ENCODE measurements around the gene NPHS1.

The NPHS1 gene

GRCh38 chr19:35888398-35888797, 36.1 kb upstream of the NPHS1 start:
- Histone ChIP-seq H3K27me3 (no peaks in the 10 kb centered on the region), H3K4me1 (no peaks in the 10 kb centered on the region), H3K4me3 (ENCODE audit: low read depth, low read length) (no peak overlapping the region), H3K36me3 (peaks cover 21% of the 10 kb centered on the region), H3K9me3 (no peaks in the 10 kb centered on the region)
- DNase-seq = no peak
- TF ChIP-seq, protein P1, sequence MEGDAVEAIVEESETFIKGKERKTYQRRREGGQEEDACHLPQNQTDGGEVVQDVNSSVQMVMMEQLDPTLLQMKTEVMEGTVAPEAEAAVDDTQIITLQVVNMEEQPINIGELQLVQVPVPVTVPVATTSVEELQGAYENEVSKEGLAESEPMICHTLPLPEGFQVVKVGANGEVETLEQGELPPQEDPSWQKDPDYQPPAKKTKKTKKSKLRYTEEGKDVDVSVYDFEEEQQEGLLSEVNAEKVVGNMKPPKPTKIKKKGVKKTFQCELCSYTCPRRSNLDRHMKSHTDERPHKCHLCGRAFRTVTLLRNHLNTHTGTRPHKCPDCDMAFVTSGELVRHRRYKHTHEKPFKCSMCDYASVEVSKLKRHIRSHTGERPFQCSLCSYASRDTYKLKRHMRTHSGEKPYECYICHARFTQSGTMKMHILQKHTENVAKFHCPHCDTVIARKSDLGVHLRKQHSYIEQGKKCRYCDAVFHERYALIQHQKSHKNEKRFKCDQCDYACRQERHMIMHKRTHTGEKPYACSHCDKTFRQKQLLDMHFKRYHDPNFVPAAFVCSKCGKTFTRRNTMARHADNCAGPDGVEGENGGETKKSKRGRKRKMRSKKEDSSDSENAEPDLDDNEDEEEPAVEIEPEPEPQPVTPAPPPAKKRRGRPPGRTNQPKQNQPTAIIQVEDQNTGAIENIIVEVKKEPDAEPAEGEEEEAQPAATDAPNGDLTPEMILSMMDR (IDR thresholded peaks at IDR 0.05; ENCODE audit: low read depth, low read length) = no peak

- TF ChIP-seq, protein P1 (IDR thresholded peaks at IDR 0.05; ENCODE audit: low read depth, low read length) = no peak
- no peak for DNase-seq
- Histone ChIP-seq H3K36me3 (peaks cover 21% of the 10 kb centered on the region), H3K4me1 (no peaks in the 10 kb centered on the region), H3K4me3 (ENCODE audit: low read depth, low read length) (no peak overlapping the region), H3K9me3 (no peaks in the 10 kb centered on the region), H3K27me3 (no peaks in the 10 kb centered on the region)
These were observed 34.9 kb upstream of the NPHS1 start for GRCh38 chr19:35887197-35887596.

GRCh38 chr19:35885904-35886303, 33.6 kb upstream of the NPHS1 start:
- Histone ChIP-seq H3K27me3 (no peaks in the 10 kb centered on the region), H3K4me3 (ENCODE audit: low read depth, low read length) (no peak overlapping the region), H3K4me1 (no peaks in the 10 kb centered on the region), H3K9me3 (no peaks in the 10 kb centered on the region), H3K36me3 (peaks cover 21% of the 10 kb centered on the region)
- DNase-seq = no peak
- TF ChIP-seq, protein P1 (IDR thresholded peaks at IDR 0.05; ENCODE audit: low read depth, low read length) = no peak

DNA sequence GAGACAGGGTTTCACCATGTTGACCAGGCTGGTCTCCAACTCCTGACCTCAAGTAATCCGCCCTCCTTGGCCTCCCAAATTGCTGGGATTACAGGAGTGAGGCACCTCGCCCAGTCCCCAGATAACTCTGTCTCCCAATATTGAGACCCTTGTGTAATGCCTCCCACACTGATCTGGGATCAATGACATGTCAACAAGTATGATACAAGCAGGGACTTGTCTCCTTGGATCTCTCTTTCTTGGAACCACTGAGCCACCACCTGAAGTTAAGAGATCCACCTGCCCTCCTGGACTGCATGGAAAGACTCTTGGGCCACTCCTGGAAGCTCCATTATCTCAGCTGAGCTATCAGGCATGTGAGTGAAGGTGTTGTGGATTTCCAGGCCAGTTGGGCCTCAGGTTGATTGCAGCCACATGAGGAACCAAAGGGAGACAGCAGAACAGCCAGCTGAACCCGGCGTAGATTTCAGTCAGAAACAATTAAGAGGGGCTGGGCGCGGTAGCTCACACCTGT, 33.0 kb upstream of the NPHS1 start:
- Histone ChIP-seq H3K4me3 (ENCODE audit: low read depth, low read length) (no peak overlapping the region), H3K27me3 (no peaks in the 10 kb centered on the region), H3K4me1 (no peaks in the 10 kb centered on the region), H3K9me3 (no peaks in the 10 kb centered on the region), H3K36me3 (peaks cover 21% of the 10 kb centered on the region)
- TF ChIP-seq, protein P1 (IDR thresholded peaks at IDR 0.05; ENCODE audit: low read depth, low read length) = no peak
- DNase-seq = no peak

DNA sequence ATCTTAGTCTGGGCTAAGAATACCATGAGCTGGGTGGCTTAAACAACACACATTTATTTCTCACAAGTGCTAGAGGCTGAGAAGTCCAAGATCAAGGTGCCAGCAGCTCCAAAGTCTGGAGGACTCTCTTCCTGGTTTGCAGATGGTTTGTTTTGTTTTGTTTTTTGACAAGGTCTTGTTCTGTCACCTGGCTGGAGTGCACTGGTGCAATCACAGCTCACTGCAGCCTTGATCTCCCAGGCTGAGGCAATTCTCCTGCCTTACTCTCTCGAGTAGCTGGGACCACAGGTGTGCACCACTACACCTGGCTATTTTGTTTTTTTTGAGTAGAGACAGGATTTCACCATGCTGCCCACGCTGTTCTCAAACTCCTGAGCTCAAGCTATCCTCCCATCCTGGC, 31.6 kb upstream of the NPHS1 start:
- Histone ChIP-seq H3K9me3 (no peaks in the 10 kb centered on the region), H3K27me3 (no peaks in the 10 kb centered on the region), H3K4me1 (0 out of 2 replicates have a peak, but pooled peaks cover 4% of the 10 kb centered on the region), H3K36me3 (peaks cover 11% of the 10 kb centered on the region), H3K4me3 (ENCODE audit: low read depth, low read length) (no peak overlapping the region)
- DNase-seq = no peak
- TF ChIP-seq, protein P1 (IDR thresholded peaks at IDR 0.05; ENCODE audit: low read depth, low read length) = no peak

DNA sequence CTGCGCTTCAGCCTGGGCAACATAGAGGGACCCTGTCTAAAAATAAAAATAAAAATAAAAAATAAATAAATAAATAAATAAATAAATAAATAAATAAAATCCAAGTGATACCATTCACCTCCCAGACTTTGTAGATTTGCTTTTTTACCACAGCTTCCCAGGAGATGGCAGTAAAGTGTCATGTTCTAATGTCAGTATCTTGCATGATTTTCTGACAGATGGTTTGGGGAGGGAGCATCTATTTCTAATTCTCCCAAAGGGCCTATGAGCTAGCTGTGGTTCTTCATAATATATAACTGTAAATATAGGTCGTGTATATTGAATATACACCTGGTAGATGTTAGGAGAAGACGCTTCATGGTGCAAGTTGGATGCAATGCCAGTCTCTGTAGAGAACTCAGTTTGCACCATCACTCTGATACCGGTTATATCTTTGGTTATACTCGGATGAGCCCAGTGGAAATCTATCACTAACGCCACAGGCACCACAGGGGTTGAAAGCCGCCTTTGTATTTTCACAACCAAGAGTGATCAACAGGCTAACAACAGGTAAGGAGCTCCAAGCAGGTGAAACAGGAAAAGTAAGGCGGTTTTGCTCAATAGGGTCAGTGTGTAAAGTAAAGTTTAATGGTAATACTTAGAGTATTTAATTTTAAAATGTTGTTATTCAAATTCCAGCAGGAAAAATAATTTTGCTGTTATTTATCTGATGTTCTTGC, 30.0 kb upstream of the NPHS1 start:
- Histone ChIP-seq H3K36me3 (no peaks in the 10 kb centered on the region), H3K4me1 (0 out of 2 replicates have a peak, but pooled peaks cover 4% of the 10 kb centered on the region), H3K4me3 (ENCODE audit: low read depth, low read length) (no peak overlapping the region), H3K27me3 (no peaks in the 10 kb centered on the region), H3K9me3 (no peaks in the 10 kb centered on the region)
- peak; percentile 57 for DNase-seq
- TF ChIP-seq, protein P1 (IDR thresholded peaks at IDR 0.05; ENCODE audit: low read depth, low read length) = peak; percentile 71

Measured in BE2C (cell line).